ENCODE results near the gene BBX.
"Not testable (repeated sequence)": the region's sequence is repeated elsewhere in the genome, so short reads cannot be mapped to it uniquely, and the experiment has no call there.

Gene BBX

DNA sequence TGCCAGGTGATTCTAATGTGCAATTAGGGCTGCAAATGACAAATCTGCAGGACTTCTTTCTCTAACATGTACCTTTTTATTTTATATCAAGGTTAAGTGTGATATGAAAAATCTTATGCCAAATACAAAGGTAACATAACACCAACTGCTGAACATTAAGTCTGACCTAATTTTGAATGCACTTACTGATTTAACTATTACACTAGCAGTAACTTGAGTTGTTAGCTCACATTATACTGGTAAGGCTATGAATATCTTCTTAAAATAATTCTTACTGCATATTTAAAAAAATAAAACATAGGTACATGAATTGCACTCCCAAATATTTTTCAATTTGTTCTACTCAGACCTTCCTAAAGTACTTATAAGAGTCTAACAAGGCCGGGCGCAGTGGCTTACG, 308.8 kb downstream of the BBX start:
- DNase-seq (ENCODE audit: low spot score), result no peak
- TF ChIP-seq, protein P1, sequence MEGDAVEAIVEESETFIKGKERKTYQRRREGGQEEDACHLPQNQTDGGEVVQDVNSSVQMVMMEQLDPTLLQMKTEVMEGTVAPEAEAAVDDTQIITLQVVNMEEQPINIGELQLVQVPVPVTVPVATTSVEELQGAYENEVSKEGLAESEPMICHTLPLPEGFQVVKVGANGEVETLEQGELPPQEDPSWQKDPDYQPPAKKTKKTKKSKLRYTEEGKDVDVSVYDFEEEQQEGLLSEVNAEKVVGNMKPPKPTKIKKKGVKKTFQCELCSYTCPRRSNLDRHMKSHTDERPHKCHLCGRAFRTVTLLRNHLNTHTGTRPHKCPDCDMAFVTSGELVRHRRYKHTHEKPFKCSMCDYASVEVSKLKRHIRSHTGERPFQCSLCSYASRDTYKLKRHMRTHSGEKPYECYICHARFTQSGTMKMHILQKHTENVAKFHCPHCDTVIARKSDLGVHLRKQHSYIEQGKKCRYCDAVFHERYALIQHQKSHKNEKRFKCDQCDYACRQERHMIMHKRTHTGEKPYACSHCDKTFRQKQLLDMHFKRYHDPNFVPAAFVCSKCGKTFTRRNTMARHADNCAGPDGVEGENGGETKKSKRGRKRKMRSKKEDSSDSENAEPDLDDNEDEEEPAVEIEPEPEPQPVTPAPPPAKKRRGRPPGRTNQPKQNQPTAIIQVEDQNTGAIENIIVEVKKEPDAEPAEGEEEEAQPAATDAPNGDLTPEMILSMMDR (IDR thresholded peaks at IDR 0.05; ENCODE audit: extremely low read depth, missing control alignments), result no peak

DNA sequence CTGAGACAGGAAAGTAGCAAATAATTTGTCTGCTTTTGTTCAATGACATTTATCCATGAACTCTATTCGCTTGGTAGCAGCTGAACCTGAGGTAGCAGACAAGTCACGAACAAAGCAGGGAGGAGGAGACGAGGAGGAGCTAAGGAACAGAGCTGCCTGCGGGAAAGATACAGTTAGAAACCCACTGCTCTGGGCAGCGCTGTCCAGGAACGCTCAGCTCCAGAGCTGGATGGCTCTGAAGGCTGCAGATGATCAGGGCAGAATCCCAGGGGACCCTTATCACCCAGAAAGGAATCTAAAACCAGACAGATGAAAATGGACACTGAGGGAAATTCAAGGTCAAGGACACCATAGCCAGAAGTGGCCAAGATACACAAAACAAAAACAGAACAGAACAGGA, 310.3 kb downstream of the BBX start:
- DNase-seq (ENCODE audit: low spot score), result no peak
- TF ChIP-seq, protein P1 (IDR thresholded peaks at IDR 0.05; ENCODE audit: extremely low read depth, missing control alignments), result no peak

DNA sequence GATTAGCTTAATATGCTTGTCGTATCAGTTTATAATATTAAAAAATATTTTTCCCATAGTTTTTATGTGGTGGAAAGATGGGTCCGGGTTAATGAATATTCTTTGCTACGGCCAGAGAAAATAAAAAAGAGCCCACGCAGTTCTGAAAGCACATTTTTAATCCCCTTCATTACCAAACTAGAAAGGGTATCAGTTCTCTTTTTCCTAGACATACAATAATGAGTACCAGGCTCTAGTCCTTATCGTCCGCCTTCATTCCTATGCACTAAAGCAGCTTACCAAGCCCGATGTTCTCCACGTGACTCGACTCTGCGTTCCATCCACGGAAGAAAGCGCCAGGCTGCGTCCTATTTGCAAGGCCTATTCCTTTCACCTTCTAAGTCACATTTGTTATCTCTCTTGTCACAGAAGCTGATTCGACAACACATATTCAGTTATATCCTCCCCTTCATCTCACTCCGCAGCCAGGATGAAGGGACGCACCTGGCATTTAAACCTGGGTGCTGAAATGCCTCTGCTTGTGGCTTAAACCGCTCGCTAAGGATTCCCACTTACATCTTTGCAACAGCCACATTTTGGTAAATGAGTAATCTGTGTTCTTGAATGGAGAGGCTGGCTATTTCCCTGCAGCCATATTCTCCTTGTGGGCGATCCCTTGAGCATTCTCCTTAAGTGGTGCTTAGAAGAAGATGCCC, 311.1 kb downstream of the BBX start:
- no peak for DNase-seq (ENCODE audit: low spot score)
- TF ChIP-seq, protein P1 (IDR thresholded peaks at IDR 0.05; ENCODE audit: extremely low read depth, missing control alignments), result no peak

DNA sequence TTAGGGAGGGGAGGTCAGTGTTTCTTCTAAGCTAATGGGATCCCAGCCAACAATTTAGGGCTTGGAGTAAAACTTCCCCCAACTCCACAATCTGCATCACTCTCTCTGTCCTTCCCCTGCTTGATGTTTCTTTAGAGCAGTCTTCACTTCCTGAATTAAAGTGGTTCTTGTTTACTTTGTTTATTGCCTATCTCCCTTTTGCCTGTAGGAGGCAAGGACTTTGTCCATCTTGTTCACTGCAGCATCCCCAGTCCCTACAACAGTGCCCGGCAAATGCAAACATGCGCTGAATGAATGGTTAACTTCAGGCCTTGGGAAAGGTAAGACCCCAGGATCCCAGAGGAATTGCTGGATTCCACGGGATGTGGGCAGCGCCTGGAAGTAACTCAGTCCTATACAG, 312.2 kb downstream of the BBX start:
- DNase-seq (ENCODE audit: low spot score), result not testable (repeated sequence)

DNA sequence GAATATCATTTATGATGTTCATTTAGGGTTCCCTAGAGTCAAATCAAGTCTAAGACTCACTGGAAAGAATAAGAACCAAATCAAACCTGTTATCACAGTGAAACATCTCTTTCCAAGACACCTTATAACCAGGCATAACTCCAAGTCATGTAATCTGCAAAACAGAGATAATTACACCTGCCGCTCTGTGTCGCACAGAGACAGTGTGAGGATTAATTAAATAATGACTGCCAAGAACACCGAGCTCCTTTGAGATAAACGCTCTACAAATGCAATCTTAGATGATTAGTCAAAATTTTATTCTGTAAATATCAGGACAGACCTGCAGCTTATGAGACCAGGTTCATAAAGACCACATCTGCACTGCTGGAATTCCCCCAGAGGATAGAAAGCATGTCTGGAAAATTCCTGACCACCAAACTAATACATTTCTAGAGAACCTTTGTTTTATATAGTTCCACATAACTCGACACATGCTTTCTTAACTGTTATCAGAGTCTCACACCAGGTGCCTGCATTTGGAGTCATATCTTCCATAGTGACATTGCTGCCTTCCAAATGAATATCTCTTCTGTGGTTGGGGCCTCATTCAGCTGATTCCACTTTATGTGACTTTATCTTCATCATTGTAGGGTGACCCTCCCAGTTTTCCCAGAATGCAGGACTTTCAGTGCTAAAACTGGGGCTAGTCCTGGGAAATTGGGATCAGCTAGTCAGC, 315.3 kb downstream of the BBX start:
- no peak for DNase-seq (ENCODE audit: low spot score)
- TF ChIP-seq, protein P1 (IDR thresholded peaks at IDR 0.05; ENCODE audit: extremely low read depth, missing control alignments), result no peak

DNA sequence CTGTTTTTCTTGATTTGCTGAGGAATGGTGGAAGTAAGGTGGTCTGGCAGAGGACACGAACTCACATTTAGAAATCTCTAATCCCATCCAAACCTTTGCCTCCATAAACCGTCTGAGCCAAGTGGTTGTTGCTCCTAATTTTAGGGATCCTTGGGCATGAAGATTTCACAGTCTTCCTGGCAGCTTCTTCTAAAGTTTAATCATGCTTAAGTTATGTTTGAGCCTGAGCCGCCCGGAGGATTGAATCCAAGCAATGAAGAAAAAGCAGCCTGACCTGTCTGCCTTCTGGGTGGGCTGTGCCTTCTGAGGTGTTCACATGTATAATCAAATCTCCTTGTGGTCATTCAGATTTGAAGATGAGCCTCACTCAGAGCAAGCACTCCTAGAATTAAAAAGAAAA, 319.1 kb downstream of the BBX start:
- no peak for DNase-seq (ENCODE audit: low spot score)
- TF ChIP-seq, protein P1 (IDR thresholded peaks at IDR 0.05; ENCODE audit: extremely low read depth, missing control alignments), result no peak

DNA sequence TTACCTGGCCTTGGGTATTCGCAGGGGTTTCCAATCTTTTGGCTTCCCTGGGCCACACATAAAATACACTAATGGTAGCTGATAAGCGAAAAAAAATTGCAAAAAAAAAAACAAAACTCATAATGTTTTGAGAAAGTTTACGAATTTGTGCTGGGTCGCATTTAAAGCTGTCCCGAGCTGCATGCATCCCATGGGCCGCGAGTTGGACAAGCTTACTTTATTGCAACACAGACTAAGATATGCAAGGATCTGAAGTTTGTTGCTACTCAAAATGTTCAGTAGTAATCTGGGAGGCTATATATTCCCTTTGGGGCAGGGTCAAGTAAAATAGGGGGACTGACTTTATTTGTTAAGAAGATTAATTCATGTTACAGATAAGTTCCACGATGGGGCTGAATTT, 320.2 kb downstream of the BBX start:
- no peak for DNase-seq (ENCODE audit: low spot score)
- TF ChIP-seq, protein P1 (IDR thresholded peaks at IDR 0.05; ENCODE audit: extremely low read depth, missing control alignments), result no peak
